Measurements from ENCODE around the gene RBM19.

DNA sequence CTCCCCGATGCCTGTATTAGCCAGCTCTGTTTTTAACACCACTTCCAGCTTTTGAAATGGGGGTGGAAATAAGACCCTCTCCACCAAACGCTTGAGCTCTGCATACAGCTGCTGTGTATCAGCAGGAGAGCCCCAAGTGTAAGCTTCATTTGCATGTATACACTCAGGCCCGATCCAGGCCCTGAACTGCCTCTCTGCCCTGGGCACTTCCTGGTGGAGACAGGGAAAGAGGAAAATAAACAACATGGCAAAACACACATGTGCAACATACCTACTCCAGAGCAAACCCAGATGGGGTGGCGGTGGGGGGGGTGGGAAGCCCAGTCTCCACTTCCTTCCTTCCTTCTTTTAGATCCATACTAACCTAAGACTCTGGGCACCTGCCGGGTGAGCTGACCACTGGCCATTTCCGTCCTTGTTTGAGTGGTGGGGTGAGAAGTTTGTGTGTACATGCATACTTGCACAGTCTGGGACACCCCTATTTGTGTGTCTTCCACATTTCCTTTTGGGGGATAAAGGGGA is 55.3 kb downstream of the RBM19 start:
- TF ChIP-seq, protein P1, sequence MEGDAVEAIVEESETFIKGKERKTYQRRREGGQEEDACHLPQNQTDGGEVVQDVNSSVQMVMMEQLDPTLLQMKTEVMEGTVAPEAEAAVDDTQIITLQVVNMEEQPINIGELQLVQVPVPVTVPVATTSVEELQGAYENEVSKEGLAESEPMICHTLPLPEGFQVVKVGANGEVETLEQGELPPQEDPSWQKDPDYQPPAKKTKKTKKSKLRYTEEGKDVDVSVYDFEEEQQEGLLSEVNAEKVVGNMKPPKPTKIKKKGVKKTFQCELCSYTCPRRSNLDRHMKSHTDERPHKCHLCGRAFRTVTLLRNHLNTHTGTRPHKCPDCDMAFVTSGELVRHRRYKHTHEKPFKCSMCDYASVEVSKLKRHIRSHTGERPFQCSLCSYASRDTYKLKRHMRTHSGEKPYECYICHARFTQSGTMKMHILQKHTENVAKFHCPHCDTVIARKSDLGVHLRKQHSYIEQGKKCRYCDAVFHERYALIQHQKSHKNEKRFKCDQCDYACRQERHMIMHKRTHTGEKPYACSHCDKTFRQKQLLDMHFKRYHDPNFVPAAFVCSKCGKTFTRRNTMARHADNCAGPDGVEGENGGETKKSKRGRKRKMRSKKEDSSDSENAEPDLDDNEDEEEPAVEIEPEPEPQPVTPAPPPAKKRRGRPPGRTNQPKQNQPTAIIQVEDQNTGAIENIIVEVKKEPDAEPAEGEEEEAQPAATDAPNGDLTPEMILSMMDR (IDR thresholded peaks at IDR 0.05; ENCODE audit: low read depth, low read length, missing input control) = no peak
- TF ChIP-seq, protein P2, sequence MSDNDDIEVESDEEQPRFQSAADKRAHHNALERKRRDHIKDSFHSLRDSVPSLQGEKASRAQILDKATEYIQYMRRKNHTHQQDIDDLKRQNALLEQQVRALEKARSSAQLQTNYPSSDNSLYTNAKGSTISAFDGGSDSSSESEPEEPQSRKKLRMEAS (IDR thresholded peaks at IDR 0.05) = no peak
- no peak for TF ChIP-seq TAF1 (conservative IDR thresholded peaks at IDR 0.05)
- TF ChIP-seq FOXA1 (IDR thresholded peaks at IDR 0.05) = no peak
- TF ChIP-seq, protein P3, sequence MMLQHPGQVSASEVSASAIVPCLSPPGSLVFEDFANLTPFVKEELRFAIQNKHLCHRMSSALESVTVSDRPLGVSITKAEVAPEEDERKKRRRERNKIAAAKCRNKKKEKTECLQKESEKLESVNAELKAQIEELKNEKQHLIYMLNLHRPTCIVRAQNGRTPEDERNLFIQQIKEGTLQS (IDR thresholded peaks at IDR 0.05) = no peak
- TF ChIP-seq RAD21 (IDR thresholded peaks at IDR 0.05) = no peak
- TF ChIP-seq, protein P4, sequence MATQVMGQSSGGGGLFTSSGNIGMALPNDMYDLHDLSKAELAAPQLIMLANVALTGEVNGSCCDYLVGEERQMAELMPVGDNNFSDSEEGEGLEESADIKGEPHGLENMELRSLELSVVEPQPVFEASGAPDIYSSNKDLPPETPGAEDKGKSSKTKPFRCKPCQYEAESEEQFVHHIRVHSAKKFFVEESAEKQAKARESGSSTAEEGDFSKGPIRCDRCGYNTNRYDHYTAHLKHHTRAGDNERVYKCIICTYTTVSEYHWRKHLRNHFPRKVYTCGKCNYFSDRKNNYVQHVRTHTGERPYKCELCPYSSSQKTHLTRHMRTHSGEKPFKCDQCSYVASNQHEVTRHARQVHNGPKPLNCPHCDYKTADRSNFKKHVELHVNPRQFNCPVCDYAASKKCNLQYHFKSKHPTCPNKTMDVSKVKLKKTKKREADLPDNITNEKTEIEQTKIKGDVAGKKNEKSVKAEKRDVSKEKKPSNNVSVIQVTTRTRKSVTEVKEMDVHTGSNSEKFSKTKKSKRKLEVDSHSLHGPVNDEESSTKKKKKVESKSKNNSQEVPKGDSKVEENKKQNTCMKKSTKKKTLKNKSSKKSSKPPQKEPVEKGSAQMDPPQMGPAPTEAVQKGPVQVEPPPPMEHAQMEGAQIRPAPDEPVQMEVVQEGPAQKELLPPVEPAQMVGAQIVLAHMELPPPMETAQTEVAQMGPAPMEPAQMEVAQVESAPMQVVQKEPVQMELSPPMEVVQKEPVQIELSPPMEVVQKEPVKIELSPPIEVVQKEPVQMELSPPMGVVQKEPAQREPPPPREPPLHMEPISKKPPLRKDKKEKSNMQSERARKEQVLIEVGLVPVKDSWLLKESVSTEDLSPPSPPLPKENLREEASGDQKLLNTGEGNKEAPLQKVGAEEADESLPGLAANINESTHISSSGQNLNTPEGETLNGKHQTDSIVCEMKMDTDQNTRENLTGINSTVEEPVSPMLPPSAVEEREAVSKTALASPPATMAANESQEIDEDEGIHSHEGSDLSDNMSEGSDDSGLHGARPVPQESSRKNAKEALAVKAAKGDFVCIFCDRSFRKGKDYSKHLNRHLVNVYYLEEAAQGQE (IDR thresholded peaks at IDR 0.05) = no peak
- no peak for TF ChIP-seq JUND (IDR thresholded peaks at IDR 0.05)
- no peak for TF ChIP-seq EGR1 (IDR thresholded peaks at IDR 0.05; ENCODE audit: low read depth in 2 of 2)
- TF ChIP-seq GABPA (IDR thresholded peaks at IDR 0.05 in 1 of 2, conservative IDR thresholded peaks at IDR 0.05 in 1 of 2) = no peak
- TF ChIP-seq HNF4G (IDR thresholded peaks at IDR 0.05) = no peak
- no peak for TF ChIP-seq SP1 (IDR thresholded peaks at IDR 0.05)
- no peak for TF ChIP-seq RXRA (IDR thresholded peaks at IDR 0.05)
